Gastrocnemius medialis (tissue), 4 donors: ENCODE results near the gene GNB1L.

Experiments
- POLR2A ChIP-seq, 2 donors: fragments of 450-650 bp; IDR thresholded peaks; one replicate each; pipeline ENCODE4 v1.6.1; 2017; ENCODE audit warnings: antibody characterized with exemption in 2 of 2, mild to moderate bottlenecking in 2 of 2, moderate library complexity in 2 of 2
- TF ChIP-seq, protein P1 (sequence below), 5 experiments: fragments of 450-650 bp in 3 of 5; fragments of 200-600 bp in 2 of 5; sonication (generic) in 2 of 5; IDR thresholded peaks in 4 of 5; conservative IDR thresholded peaks in 1 of 5; 1 replicate in 4 of 5; 2 replicates in 1 of 5; pipeline ENCODE4 v1.5.1; 2016 to 2019; ENCODE audit warnings: antibody characterized with exemption in 5 of 5, mild to moderate bottlenecking in 3 of 5, moderate library complexity in 3 of 5

DNA sequence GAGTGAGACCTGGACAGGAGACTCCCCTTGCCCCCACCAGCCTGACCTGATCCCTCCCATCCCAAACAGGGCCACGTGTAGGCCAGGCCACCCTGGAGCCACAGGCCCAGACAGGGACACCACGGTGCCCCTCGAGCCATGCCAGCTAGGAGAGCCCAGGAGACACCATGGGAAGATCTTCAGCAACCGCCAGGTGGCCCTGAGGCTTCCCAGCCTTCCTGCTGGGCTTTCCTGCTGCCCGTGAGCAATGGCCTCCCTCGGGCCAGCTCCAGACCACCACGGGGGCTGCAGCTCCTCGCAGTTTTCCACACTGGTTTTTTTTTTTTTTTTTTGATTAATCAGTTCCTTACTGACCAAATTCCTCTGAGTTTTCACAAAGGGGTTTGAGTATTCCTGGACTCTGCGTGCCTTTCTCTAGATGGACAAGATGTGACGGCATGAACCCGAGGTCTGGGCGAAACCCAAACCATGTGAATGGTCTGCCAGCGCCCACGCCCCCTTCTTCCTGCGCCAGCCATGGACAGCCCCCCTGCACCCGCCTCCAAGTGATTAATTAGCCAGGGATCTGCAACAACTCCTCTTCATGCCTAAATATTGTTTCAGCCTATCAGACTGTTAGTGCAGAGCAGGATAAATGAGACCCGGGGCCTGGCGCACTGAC lies 53.2 kb downstream of the GNB1L start:
- TF ChIP-seq, protein P1, sequence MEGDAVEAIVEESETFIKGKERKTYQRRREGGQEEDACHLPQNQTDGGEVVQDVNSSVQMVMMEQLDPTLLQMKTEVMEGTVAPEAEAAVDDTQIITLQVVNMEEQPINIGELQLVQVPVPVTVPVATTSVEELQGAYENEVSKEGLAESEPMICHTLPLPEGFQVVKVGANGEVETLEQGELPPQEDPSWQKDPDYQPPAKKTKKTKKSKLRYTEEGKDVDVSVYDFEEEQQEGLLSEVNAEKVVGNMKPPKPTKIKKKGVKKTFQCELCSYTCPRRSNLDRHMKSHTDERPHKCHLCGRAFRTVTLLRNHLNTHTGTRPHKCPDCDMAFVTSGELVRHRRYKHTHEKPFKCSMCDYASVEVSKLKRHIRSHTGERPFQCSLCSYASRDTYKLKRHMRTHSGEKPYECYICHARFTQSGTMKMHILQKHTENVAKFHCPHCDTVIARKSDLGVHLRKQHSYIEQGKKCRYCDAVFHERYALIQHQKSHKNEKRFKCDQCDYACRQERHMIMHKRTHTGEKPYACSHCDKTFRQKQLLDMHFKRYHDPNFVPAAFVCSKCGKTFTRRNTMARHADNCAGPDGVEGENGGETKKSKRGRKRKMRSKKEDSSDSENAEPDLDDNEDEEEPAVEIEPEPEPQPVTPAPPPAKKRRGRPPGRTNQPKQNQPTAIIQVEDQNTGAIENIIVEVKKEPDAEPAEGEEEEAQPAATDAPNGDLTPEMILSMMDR (IDR thresholded peaks at IDR 0.05 in 4 of 5, conservative IDR thresholded peaks at IDR 0.05 in 1 of 5): no peak
- no peak for TF ChIP-seq POLR2A (IDR thresholded peaks at IDR 0.05)
